Measurements from ENCODE around the gene ARL6IP5.

The ARL6IP5 gene

DNA sequence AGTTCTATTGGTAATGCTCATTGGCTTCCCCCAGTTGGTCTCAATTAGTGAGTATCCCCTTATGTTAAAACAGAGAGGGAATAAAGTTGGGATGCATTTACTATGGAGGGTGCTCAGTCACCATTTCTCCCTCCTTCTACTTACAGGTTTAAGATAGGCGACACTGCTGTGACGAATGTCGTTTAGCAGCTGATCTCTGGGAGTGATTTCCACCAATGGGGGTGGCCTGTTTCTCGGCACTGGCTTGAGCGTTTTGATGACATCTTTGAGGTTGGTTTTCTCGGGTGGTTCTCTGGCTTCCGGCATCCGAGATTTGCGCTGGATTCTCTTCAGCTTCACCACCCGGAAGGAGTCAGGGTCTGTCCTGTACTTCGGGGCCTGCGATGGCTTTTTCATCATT lies 33.8 kb downstream of the ARL6IP5 start:
- DNase-seq = no peak

DNA sequence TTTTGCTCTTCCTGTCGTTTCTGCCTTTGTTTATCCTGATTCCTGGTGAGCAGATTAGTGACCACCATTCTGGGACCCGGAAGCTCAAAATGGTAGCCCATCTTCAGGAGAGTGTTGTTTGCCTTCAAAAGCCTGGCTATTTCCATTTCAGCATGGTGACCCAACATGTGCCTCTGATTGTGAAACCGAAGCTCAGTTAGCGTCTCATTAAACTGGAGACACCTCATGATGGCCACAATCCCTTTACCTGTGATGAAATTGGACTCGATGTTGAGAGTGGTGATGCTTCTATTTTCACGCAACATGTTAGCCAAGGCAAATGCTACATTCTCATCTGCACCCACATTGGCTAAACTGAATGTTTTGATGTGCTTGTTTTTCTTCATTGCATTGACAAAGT lies 34.4 kb downstream of the ARL6IP5 start:
- DNase-seq = no peak

DNA sequence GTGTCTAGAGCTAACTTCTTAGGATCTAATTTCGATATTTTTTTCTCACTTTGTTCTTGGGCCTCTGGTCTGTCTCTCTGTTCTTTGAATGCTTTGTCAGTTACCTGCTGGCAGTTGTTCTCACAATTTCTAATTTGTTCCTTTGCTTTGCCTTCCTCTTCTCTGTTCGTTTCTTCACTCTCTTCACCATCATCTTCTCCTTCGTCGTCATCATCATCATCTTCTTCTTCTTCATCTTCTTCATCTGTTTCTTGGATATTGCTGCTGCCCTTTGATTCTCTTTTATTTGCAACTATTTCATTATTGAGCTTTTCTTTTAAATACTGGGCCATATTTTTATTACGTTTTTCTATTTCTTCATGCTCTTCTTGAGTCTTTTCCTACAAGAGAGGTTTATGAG lies 34.9 kb downstream of the ARL6IP5 start:
- DNase-seq = no peak

DNA sequence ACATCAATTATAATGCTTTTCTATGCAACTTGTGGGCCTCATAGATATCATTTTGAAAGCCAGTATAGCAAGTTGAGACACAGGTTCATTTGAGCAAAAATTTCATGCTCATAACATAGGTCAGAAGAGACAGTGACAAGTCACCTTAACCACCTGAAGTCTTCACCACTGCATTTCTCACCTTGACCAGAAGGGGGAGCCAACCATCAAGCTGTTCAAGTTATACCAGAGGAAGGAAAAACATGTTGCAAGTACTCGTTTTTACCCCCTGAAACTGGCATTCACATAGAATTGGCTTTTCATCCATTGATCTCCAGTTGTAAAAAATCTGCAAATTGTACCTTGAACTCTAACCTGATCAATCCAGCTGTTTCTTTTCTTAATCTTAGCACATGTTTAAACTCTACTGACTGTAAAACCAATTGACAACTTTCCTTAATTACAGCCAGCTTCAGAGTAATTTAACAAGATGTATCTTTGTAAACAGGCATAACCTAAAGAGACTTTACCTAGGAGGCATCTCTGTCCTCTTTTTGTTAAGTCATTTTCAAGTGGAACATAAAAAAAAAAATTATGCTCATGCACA lies 36.2 kb downstream of the ARL6IP5 start:
- peak; percentile 64 to 69 for DNase-seq

DNA sequence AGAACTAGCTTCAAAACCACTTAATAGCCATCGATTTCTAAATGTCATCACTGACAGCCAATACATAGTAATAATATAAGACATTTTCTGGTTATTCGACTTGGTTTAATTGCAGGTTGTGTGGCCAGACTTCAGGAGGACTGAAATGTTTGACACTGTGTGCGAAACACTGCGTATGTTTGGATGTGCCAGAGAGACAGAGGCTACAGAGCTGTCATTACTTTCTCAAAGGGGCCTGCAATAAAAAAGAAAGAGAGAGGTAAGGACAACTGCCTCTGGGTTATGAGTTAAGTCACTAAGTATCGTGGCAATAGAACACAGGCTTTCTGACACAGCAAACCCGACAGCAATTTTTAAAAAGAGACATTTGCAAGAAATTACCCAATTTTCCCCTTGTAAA lies 36.8 kb downstream of the ARL6IP5 start:
- DNase-seq = no peak

DNA sequence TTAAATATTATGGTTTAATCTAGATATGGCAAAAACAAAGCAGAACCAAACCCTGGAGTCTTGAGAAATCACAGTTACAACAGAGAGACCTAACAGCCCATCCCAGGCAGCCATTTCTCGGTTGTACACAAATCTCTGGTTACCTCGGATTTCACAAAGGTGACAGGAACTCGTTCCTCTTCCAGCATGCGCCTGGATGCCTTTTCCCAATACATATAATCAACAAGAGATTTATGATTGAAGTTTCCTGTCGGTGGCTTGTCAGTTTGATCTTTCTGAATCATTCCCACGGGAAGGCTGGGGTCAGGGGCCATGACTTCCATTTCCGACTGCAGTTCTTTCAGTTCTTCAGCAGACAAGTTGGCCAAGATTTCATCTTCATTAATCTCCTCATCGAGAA lies 37.2 kb downstream of the ARL6IP5 start:
- DNase-seq = no peak

DNA sequence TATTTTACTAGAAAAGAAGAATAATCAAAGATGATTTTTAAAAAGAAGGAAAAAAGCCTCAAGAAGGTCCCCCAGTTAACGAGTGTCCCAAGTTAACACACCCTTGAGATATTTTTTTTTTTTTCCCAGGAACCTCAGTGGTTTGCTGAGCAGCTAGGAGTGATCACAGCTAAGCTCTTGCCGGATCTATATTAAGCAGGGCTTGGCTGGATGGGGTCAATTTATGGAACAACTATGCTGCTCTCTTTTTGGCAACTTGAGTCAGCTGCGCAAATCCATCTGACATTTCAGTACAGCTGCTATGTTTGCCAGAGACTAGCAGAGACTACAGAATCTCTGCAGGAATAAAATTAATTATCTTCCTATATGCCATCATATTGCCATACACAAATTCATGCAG lies 37.7 kb downstream of the ARL6IP5 start, which contains the start of gene LMOD3:
Gene LMOD3, minus strand, starts transcription at position 193 of the 400 bp plus-strand sequence. CDS start 209 bp downstream, outside the sequence.
- no peak for DNase-seq

DNA sequence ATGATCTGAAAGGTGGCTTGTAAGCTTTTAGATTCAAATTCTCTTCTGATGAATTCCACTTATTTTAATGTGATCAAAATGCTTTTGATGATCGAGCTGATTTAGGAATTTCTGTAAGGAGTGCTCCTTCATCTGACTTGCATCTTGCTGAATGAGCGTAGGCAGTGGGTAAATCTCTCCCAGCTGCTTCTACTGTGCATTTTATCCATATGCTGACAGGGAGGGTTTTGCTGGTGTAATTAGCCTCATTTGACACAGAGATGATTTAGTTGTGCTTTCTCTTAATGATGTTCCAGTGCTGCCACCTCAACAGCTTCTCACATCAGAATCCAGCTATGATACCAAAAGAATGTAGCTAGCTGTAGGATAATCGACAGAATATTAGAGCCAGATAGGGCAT lies 41.5 kb downstream of the ARL6IP5 start:
- no peak for DNase-seq

DNA sequence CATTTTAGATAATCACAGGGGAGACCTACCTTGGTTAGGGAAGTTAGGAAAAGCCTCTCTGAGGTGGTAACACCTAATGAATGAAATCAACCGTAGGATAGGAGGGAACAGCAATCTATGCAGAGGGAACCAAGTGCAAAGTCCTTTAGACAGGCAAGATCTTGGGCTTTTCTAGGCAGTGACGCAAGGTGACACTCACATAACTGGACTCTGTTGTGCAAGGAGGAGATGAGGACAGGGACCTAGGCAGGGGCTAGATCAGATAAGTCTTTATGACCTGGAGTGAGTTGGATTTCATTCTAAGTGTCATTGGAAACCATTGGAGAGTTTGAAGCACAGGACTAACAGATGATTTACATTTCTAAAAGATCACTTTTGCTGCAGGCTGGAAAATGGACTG lies 42.3 kb downstream of the ARL6IP5 start:
- no peak for DNase-seq

DNA sequence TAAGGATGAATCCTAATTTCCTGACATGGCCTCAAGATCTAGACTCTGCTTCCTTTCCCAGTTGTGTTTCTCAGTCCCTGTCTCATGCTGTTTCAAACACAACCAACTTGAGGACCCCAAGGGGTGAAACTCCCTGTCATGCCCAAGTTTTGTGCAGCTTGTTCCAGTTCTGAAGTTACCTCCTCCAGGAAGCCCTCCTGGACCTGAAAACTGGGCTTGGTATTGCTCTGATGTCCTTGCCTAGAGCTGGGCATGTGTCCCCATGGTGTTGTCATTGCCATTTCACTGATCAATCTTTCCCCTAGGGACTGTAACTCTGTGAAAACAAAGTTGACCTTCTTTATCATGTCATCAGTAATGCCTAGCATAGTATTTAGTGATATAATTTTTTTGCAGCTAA lies 43.8 kb downstream of the ARL6IP5 start:
- DNase-seq = no peak

DNA sequence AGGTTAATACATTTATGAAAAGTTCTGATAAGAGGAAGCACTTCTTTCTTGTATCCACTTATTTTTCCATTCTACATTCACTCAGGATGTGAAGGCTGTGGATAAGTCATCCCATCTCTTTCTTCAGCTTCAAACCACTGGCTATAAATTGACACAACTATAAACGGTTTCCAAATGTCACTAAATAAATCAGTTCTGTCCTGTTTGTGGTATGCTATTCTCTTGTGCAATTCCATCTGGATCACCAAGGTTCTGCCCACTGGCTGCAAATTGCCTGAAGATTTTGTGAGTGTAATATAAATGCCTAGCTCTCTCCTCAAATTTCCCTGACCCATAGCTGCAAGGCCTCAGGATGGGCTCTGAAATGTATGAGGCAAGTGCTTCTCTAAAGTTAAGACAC lies 44.8 kb downstream of the ARL6IP5 start:
- DNase-seq = no peak

DNA sequence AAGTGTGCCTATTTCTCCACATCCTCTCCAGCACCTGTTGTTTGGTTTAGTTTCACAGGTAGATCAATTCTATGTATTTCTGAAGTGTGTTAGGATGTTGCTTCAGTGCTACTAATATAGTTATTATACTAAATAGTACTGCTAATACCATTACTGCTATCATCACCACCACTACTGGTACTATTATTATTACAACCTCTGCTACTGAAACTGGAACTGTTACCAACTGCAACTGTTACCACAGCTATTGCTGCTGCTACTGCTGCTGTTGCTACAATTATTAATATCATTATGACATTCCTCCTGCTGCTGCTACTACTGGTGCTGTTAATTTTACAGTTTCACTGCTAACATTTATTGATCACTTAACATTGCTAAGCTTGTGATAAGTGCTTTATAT lies 46.0 kb downstream of the ARL6IP5 start:
- no peak for DNase-seq

DNA sequence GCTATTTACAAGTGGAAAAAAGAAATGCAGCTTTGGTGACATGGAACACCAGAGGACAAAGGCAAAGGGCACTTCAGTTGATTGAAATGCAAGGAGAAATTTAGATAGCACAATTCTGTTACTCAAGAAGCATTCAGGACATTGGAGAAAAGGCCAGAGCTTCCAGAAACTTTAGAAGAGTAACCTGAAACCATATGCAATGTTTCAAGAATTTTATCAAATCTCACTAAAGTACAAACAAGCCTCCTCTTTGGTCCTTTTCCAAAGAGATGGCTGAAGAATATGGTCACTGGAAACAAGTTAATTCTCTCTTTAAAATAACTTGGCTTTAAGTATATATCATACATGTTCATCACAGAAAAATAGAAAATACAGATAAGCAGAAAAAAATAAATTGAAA lies 52.3 kb downstream of the ARL6IP5 start:
- no peak for DNase-seq

DNA sequence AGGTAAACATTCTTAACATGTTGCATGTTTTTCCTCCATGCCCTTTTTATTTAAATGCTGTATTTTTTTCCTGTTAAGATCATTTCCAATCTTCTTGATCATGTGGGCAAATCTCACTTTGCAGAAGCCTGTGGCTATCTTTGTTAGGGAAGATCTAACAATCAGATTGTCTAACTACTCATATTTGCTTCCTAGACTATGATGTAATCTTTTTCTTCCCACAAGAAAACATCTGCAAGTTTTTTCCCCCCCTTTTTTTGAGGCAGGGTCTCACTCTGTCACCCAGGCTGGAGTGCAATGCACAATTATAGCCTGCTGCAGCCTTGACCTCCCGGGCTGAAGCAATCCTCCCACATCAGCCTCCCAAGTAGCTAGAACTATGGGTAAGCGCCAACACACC lies 52.7 kb downstream of the ARL6IP5 start:
- DNase-seq = no peak

DNA sequence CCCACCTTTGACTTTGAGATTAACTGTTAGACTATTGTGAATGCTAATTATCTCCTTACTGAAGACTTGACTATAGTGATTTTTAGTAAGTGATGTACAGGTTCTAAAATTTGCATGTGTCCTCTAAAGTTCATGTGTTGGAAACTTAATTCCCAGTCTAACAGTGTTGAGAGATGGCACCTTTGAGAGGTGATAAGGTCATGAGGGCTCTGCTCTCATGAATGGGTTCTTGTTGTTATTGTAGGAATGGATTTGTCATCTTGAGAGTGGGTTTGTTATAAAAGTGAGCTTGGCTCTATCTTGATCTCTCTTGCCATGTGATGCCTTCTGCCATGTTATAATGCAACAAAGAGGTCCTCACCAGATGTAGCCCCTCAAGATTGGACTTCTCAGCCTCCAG lies 56.6 kb downstream of the ARL6IP5 start:
- DNase-seq = no peak

DNA sequence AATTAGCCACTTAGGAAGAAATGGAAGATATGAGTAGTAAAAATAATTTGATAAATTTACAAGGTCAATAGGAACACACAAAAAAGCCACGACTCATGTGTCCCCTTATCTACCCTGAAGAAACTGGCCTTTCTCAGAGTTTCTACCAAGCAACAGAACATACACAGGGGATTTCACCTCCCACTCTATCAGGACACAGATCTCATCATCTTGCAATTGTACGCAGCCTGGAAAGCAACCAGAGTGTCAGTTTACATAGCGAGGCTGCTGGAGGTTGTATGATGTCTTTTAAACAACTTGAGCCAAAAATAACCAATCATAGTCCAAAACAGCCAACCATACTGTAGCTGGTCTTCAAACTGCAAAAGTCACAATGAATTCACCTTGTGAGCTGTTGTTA lies 57.4 kb downstream of the ARL6IP5 start:
- DNase-seq = no peak

DNA sequence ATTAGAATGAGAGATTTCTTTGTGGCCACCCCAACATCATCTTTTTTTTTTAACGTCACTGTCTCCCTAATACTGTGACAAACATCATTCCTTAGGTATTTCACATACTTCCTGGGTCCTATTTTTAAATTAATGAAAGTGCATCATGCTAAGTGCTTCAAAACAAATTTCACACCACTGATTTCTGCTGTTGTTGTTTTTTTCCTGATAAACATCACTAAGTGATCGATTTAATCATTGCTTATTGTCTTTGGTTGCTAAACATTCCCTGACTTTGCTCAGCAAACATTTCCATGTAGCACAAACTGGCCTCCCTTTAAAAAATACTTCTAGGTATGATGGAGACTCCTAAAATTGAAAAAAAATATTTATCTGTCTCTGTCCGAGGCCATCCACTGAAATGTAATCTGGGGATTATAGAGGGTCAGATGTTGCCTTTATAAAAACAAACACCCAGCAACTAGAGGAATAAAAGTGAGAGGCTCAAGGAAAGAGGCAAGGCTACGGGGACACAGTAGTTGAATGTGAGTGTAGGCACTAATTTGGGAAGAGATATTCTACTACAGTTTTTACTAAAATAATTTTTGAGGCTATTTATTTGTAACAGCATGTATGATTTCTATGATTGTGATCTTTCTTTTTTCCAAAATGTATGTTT lies 58.2 kb downstream of the ARL6IP5 start:
- no peak for DNase-seq

DNA sequence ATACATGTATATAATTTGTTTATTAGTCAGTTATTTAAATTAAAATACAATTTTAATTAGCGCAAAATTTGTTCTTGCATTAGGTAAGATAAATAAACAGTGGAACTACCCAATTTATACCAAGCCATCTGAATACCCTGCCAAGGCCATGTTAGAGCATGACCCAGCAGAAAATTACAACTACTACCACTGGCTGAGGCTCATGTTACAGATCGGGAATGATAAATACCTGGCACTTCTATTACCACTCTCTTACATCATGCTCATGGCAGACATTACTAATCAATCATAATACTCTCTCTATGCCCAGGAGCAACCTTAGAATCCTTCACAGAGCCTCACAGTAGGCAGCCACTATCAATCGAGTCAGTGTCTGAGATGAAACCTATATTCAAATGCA lies 58.9 kb downstream of the ARL6IP5 start:
- DNase-seq = no peak

DNA sequence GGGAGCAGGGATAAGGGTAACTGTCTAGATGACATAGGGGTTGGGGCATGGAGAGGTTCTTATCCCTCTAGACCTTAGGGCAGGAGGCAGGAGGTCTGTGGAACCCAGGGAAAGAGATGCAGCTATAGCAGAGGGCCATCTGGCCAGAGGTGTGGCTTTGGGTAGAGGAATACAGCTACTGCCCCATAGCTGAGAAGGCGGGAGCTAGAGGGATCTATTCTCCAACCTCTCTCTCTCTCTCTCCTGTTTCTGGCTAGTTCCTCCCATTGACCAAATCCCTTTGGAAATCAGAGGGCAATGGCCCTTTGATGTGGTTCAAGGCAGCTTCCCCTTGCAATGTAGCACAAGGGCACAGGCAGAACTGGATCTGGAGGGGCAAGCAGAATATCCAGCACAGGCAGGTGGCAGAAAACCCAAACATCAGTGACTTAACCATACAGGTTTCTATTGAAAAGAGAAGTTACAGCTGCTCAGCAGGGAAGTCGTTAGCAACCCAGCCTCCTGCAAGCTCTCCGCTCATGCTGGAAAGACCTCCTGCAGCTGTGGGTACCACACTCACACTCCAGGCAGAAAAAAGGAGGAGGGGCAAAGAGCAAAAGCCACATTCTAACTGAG lies 60.0 kb downstream of the ARL6IP5 start:
- DNase-seq = peak; percentile 33 to 49

DNA sequence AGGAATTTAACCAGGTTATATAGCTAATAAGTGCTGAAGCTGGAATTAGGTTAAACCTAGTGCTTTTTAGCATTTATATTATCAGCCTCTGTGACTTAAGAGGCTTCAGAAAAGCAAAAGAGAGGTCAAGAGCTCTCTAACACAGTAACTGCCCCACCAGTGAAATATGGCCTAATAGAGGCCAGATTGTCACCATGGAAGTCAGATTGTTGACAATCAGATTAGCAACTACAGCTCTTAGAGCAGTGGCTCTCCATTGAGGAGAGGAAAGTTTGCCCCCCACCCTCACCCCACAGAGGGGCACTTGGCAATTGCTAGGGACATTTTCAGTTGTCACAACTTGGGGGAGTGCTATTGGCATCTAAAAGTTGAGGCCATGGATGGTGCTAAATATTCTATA lies 61.0 kb downstream of the ARL6IP5 start:
- DNase-seq = no peak

DNA sequence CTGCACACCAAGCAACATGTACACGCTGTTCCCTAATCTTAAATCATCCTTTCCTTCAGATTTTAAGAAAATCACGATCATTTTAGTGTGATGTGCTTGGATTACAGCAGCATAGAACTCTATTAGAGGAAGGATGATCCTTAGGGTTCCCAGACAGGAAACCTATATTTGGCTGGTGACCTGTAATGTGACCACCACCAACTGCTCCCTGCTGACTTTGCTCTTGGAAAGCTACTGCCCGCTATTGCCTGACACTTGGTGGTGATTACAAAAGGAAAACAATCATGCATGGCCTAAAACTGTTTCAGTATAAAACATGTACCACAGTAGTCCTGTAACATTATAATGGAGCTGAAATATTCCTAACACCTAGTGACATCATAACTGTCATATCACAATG lies 64.8 kb downstream of the ARL6IP5 start:
- DNase-seq = no peak
